Hematopoietic multipotent progenitor cell treated with erythropoietin and hydrocortisone succinate and interleukin-3 and kit ligand, for 4 days (in vitro differentiated cells): ENCODE measurements around the gene ENPP6.
"Not testable (repeated sequence)": the region's sequence is repeated elsewhere in the genome, so short reads cannot be mapped to it uniquely, and the experiment has no call there.

Source experiments
- DNase-seq: peaks from one replicate; pipeline ENCODE4 v3.0.0-alpha.2; 2015

ENPP6 gene

DNA sequence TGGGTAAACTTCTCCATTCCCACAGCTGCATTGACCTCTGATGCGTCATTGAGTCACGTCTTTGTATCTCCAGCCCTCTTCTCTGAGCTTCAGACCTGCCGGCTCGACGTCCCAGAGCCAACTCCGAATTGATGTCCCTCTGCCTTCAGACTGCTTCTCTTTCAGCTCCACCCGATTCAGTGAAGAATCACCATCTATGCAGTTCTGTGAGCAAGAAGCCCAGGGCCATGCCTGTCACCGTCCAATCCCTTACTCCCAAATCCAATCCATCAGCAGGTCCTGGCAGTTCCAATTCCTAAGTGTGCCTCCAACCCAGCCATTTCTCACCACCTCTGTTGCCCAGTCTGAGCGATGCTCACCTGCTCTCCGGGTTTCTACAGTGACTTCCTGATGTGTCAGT lies 70.7 kb downstream of the ENPP6 start:
- DNase-seq, result no peak

DNA sequence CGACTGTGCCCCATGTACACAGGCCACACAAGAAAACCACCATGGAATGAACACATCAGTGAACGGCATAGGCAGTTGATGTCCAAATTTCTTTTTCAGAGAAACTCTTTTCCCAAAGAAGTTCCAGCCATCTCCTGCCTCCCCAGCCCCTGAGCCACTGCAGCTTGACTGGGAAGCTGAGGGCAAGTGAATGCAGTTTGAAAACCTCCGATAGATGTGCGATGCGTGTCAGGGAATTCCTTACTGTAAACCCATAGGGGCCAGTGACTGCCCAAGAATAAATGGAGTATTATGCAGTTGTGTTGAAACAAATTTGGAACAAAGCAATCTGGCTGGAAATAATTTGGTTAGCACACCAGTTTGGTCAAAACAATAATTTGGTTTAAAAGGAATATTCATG lies 72.1 kb downstream of the ENPP6 start:
- no peak for DNase-seq

DNA sequence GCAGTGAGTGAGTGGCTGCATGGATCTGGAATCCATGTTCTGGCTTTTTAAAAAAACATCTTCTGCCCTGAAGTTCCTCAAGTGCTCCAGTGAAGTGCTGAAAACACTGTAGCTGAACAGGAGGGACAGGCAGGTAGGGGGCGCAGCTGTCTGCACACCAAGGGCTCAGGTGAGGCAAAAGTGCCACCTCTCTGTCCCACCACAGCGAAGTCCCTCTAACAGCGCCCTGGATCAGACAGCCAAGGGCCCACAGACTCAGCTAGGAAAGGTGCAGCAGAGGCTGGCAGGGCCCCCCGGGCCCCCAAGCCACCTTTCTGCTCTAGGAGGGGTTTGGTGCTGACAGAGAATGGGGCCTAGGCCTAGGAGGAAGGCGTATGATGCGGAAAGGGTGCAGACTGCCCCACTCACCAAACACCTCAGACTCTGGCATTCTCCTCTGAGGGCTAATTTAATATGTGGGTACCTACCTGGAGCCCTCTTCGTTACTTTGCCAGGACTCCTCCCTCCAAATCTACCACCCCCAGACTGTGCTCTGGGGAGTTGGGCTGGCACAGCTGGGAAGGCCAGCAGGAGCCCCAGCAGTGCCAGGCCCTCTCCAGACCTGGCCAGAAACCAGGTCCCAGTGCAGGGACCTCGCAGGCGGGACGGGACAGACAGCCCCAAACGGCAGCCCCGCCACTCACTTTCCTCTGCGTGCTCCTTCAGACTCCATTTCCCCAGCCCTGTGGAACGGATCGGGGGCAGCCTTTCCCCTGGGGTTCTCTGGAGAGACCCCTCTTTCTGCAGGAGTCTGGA lies 73.7 kb downstream of the ENPP6 start:
- no peak for DNase-seq

DNA sequence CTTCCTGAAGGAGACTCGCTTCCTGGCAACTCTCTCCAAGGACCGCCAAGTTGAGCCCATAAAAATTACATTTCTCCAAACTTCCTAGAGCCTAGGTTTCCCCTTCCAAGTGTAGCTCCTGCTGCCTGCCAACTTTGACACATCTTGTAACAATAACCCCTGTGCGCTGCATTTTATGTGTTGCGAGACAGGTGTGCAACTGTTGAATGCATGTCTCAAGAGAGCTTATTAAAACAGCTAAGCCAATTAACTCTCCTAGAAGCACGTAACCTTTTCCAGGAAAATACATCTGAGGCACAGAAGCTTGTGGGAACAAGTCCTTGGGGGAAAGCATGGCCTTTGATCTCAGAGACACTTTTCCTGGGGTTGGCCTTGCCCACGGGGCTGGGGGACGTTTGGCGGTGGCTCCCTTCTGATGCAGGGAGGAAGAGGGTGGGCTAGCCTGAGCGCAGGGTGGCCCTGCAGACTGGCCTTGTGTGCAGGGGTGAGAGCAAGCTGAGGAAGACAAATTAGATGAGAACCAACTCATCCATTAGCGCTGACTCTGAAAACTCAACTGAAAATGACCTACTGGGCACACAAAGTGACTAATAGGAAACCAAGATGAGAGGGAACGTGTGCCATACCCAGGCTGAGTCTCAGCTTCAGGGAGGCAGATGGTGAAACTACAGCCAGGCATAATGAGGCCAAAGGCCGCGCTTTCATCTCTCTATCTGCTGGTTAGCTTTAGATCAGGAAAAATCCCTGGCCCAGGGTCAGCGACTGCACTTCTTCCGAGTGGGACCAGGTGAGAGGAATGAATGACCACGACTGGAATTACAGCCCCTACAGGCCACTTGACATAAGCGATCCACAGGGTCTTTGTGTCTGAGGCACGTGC lies 75.3 kb downstream of the ENPP6 start:
- no peak for DNase-seq

DNA sequence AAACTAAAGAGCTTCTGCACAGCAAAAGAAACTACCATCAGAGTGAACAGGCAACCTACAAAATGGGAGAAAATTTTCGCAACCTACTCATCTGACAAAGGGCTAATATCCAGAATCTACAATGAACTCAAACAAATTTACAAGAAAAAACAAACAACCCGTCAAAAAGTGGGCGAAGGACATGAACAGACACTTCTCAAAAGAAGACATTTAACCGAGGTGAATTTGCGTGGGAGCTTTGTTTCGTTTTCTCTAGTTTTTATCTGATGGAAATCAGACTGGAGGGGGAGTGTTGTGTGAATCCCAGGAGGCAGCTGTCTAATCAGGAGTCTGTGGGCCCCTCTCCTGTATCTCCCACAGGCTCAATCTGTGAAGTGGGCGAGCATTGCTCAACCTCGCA lies 76.8 kb downstream of the ENPP6 start:
- DNase-seq, result not testable (repeated sequence)

DNA sequence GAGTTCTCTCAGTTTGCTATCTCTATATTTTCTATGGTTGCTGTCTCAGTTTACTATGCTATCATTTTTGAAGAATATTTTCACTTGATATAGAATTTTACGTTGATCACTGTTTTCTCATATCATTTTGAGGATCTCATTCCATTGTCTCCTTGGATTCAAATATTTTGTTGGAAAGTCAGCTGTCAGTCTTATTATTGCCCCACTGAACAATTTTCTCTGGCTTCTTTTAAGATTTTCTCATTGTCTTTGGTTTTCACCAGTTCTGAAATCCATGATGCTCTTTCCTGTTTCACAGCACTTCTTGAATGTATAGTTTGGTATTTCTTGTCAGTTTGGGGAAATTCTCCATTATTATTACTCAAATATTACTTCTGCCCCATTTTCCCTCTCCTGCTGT lies 81.1 kb downstream of the ENPP6 start:
- DNase-seq, result no peak

DNA sequence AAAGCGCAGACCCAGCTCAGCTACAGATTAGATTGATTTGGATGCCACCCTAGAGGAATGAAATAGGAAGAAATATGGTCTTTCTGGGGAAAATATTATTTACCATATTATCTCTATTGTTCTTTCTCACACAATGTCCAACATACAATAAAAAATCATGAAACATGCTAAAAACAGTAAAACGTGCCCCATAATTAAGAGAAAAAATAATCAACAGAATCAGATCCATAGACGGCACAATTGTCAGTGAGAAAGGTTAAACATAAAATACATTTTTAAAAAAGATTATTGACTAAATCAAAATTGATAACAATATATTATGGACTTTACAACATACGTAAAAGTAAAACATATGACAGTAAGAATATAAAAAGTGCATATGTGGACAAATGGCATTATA lies 90.9 kb downstream of the ENPP6 start:
- DNase-seq, result no peak

DNA sequence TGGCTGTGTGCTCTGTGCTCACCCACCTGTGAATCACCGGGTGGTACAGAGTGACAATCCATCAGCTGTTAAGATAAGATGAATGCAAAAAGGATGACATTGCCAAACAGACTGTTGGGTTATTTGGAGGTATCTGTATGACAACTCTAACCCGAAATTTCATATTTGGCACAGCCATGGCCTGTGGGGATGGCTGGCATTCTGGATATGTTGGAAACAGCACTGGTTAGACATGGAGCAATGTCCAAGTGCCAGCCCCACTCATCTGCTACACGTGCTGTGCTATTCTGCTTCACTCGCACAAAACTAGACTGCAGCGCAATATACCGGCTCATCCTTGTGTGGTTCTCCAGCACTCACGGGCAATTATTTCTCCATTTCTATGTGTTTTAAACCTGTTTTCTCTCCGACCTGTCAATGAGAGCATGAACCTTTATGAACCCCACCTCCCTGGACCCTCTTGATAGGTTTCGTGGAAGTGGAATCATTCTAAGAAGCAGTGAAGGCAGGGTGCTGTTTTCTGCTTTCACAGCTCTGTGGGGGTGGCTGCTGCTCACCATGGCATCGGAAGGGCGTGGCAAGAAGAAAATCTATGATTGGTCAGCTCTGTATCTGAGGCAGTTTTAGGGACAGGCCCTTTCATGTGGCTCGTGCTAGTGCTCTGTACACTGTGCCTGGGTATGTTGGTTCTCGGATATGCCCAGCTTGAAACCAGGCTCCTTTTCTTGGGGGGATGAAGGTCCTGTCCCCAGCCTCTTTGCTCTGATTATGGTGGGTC lies 94.9 kb downstream of the ENPP6 start:
- no peak for DNase-seq

DNA sequence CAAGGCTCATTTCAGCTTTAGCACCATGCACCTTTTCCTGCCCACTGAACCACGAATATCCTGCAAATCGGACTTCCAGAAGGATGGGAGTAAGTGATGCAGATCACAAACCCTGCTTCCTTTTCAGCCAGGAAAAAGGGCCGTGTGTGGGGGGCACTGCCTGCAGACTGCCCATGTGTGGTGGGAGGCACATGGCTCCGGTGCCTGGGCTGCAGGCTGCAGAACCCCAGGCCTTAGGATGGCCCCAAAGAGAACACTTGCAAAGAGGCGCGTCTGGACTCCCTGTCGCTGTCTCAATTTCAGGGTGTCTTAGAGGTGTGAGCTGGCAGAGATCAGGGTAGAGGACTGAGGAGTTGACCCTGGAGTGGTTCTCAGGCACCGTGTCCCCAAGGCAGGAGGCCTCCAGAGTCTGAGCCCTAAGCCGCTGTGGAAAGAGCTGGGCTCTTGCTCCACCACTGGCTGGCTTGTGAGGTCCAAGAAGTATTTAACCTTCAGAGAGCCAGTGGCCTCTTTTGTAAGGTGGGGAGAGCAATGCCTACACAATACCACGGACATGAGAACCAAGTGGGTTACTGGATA lies 97.0 kb downstream of the ENPP6 start:
- DNase-seq, result no peak

DNA sequence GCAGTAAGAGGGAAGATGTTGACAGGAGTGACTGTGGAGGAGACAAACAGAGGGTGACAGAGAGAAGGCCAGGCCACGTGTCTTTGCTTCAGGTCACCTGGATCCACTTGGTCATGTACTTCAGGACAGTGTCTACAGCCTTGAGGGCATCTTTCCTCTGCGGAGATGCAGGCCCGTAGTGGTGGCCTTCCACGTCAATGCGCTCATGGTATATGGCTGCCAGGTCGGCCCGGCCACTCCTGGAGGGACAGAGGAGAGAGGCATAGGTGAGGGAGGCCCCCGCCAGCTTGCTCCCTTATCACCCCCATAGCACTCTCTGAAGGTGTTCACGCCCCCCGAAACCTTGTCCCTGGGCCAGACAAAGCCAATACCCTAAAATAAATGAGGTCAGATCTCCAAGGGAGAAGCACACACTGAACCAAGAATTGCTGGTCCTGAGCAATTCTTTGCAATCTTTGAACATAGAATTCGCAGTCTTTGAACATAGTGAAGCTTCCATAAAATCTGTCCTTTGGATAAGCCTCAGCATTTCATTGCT lies 99.9 kb downstream of the ENPP6 start:
- no peak for DNase-seq

DNA sequence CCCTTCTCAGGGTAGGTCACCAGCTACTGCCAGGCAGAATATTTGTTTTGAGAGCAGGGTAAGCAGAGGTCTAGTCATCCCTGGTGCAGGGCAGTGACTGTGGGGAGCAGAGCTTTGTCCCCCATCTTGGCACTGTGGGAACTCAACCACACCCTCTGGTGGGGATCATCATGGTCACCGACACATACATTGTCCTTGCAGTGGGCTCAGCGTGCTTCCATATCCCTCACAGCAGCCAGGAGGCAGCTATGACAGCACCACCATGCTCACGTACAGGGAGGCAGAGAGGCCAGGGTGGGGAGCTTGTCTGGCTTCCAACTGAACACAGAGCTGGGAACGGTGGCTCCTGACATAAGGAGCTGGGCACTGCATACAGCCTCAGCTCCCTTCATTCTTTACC lies 102.3 kb downstream of the ENPP6 start:
- DNase-seq, result no peak

DNA sequence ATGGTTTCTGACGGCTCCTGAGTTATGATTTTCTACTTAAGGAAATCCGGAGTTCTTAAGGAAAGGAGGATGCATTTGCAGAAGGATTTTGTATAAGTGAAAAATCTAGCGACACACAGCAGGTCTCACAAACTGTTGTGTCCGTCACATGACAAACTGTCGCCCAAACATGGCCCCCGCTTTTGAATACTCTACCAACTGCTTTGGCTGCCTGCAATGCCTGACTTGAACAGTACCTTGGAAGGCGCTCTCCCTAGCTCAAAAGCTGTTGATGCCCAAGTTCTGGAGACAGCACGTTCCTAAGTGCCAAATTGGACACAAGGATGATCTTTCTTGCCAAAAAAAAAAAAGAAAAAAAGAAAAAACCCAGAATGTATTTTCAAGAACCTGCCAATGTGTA lies 103.2 kb downstream of the ENPP6 start:
- no peak for DNase-seq

DNA sequence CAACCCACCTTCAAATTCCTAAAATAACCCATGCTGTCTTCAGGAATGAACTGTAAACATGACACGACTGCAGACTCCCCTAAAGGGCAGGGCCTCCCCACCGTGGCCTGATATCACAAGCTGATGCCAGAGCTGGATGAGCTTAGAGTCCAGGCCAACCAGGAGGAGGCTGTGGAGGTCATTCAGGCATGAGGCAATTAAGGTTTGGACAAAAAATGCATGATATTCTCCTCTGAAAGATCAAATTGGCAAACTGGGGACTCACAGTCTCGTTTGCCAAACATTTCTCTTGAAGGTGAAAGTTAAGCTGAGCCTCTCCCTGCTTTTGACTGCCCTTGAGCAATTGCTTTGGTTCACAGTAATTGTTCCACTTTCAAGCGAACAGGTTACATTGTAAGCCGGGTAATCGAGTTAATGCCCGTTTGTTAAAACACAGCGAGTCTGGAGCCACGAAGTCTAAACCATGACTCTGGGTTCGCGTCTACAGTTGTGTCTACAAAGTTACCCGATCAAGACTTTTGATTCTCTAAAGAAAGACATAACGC lies 105.6 kb downstream of the ENPP6 start:
- no peak for DNase-seq

DNA sequence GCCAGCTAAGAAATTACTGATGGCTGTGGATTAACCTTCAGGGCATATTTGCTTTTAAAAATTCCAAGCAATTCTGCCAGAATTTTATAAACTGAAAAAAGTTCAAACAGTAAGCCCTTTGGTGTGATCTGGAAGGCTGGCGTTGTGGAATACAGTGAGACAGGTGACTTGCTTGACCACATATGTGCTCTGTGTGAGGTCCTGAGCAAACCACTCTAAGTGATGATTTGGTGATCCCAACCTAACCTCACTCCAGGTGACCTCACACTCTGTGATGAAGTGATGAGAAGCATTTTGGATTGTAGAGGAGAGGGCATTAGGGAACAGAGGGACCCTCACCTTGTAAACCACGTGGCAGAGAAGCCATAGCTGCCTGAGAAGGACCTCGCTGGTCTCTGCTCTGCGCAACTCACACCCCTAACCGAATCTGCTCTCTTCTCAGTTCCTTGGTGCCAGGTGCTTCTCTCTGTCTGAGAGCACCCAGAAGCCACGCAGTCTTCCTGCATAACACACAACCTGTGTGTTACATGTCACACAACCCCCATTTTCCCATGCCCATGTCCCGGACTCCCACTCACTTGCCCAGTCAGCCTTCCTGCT lies 106.3 kb downstream of the ENPP6 start:
- no peak for DNase-seq

DNA sequence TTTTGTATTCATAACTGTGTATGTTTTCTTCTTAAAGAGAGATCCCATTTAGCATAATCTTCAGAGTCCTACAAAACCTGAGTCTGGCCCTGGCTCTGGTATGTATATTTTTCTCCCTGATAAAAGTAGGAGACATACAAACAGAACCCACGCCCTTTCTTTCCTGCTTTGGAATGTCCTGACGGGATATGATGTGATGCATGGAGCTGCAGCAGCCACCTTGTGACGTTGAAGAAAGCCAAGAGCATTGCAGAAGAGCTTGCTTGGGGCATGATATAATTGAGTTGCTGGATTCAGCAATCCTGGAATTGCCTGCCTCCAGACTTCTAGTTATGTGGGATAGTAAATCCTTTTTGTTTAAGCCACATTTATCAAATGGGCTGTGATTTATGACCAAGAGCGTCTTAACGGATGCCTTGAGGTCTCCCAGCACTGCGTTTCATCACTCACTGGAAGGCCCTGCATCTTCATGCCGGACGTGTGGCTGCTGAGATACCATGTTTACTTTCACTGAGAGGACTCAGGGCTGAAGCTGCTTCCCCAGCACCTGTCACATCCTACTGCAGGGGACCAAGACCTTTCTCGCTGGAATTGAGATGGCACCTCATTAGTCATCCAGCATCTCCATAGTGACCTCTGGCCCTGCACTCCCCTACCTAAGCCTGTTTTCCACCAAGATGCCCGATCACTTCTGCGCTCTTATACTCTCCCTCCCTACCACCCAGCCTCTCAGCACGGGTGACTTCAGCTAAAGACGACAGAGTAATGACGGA lies 107.0 kb downstream of the ENPP6 start:
- DNase-seq, result no peak

DNA sequence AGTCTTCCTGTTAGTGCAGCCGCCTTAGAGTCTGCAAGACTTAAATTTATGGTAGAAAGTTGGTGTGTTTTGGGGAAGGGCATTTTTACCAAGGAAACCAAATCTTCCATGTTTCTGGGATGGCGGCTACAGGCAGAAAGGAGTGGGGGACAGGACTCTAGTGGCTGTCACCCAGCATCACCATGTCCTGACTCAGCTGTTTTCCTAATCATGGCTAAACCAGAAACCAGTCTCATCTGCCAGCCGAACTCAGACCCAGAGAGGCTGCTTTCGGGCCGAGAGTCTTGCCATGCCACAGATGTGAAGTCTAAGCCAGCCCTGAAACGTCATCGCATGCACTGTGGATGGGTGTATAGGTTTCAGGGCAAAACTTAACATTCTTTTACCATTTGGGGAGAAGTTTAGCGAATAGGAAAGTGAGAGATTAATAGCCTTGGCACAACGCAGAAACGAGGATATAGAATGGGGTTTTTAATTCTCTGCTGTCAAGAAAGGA lies 109.6 kb downstream of the ENPP6 start:
- DNase-seq, result no peak

DNA sequence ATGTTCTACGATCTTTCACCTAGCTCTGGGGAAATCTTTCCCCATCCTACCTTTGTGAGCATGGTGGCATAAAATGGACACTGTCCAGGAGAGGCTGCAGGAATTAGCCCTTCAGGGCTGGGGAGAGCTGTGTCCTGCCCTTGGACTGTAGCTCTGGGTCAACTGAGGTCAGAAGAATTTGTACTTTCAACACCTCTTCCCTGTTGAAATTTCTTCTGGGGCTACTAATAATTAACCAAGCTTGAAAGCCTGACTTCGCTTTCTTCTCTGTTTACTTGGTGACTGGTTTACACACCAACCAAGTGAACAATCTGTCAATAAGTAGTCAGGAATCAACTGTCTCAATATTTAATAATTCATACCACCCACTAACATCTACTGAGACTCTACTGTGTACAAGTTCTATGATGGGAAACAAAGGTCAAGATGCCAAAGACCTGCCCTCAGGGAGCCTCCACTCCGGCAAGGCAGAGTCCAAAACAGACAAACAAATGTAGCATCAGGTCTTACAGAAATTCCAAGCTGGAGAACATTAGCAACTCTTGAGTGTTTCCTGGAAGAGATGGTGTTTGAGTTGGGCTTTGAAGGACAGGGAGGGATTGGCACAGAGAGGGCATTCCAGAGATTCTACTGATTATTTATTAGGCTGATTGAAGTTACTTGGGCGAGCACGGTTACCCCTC lies 113.1 kb downstream of the ENPP6 start:
- DNase-seq, result no peak

DNA sequence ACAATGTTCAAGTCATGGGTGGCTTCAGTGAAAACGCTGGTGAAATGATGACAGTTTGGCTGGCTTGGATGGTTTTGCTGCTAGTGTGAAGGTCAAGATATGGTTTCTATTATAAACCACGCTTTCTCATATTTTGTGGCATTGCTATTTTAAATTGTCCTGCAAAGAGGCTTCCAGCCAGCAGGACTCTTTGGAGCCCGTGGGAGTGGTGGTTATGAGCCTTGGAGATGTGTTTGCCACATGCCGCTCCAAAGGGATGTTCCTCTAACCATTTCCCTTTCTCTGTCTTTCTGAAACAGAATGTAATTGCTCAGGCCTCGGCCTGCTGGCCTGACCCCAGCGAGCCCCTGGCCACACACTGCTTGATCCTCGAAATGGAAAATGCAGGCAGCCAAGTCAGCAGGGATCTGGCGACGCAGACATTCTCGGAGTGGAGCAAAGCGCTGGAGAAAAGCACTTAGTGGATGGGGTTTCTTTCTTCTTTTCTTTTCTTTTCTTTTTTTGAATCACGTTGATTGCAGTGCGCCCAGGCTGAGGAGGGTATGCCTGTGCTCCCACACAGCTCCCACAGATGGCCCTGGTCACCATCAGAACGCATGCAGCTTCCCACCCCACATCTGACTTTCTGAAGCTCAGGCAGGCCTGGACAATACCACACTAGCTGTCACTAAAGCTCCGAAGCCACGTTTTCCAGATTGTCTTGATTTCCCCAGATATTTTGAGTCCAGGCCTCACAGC lies 114.0 kb downstream of the ENPP6 start:
- no peak for DNase-seq

DNA sequence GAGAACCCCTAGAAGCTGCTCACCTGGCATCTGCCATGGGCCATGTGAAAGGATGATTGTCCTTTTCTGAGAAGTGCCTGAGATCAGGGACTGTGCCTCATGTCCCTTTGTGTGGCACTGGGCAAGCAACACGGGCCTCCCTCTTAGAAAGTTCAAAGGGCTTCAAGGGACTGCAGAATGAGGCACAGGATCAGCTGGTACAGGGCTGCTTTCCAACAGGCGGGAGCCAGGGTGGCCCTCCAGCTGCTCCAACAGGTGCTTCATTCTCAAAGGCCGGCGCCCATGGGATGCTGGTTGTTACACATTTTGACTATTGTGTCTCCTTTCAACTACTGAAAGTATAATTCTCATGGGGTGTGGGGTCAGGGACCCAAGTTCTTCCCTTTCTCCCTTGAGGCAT lies 114.7 kb downstream of the ENPP6 start:
- DNase-seq, result no peak

DNA sequence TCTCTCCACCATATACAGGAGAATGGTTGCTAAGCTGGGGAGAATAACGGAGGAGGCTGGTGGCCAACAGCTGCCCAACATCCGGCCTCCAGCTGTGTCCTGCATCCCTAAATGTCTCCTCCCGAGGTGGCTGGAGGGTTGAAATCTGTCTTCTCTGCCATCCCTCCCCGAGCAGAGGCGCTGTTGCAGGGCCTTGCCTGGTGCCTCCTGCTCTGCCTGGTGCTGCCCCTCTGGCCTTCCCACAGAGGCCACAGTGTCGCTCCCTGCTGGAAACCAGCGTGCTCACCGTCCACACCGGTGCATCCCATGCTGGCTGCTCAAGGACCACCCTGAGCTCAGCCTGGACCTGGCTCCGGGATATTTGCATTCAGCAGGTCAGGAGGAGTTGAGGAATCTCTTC lies 115.2 kb downstream of the ENPP6 start:
- DNase-seq, result no peak
